Measurements from ENCODE around the gene NDUFS3. TPM values are rescaled to one million over a fixed set of nuclear protein-coding genes. Genes with fewer than 3 reads are reported as not detected.

Gene NDUFS3
- total and polyA plus RNA-seq, 10 of the 15 experiments (the other 5 are each of a cell fraction or from before 2014, with no cell fraction given), result 22.3 to 217 (median 125) TPM

- ChIA-PET SMC1A (ENCODE audit: uncharacterized antibody, unreplicated experiment) (no interaction called here), CTCF (interaction anchor here (0.7 to 1.4 kb wide), 2 partner anchors 18 to 43 kb away, joined by 3 read pairs; no protein-coding TSS in a partner anchor), POLR2A (no interaction called here), RAD21 (ENCODE audit: unreplicated experiment) (no interaction called here)
- Histone ChIP-seq H3K9me3 (replicated peaks; ENCODE audit: control insufficient read depth, insufficient read depth, low read length) (no peaks in the 10 kb centered on the region), H3K27ac (ENCODE audit: control insufficient read depth, insufficient read depth) (no peak overlapping the region), H2AFZ (ENCODE audit: control insufficient read depth, low read depth, low read length) (no peak overlapping the region), H3K4me2 (ENCODE audit: control insufficient read depth, insufficient read depth) (no peak overlapping the region), H3K9ac (ENCODE audit: control insufficient read depth, insufficient read depth, low read length) (no peak overlapping the region), H3K4me3 (no peak overlapping the region), H3K4me1 (ENCODE audit: control insufficient read depth, insufficient read depth, low read length) (no peaks in the 10 kb centered on the region), H3K36me3 (ENCODE audit: control insufficient read depth in 2 of 2, insufficient read depth in 2 of 2, low read length in 1 of 2) (peaks cover 10 to 36% of the 10 kb centered on the region in 2 experiments), H3K79me2 (ENCODE audit: control insufficient read depth, insufficient read depth, low read length) (peaks cover 9% of the 10 kb centered on the region), H4K20me1 (ENCODE audit: control insufficient read depth, insufficient read depth) (0 out of 2 replicates have a peak, but pooled peaks cover 3% of the 10 kb centered on the region), H3K27me3 (replicated peaks in 1 of 2; ENCODE audit: control insufficient read depth in 2 of 2, insufficient read depth in 2 of 2, low read length in 1 of 2) (no peaks in the 10 kb centered on the region)
- in situ Hi-C loops (cut with MboI) (no loop called here), intact Hi-C loops (cut with micrococcal nuclease; ENCODE audit: unreplicated experiment) (no loop called here)
- ATAC-seq (no peak), FAIRE-seq (no peak), DNase-seq (ENCODE audit: low read depth, low spot score) (no peak)
- TF ChIP-seq SIN3A (IDR thresholded peaks at IDR 0.05; ENCODE audit: low read depth, low read length) (no peak), DPF2 (IDR thresholded peaks at IDR 0.05) (no peak), CREB1 (IDR thresholded peaks at IDR 0.05; ENCODE audit: low read depth) (no peak), TBL1XR1 (IDR thresholded peaks at IDR 0.05; ENCODE audit: low read depth, low read length) (no peak), IRF5 (IDR thresholded peaks at IDR 0.05; ENCODE audit: borderline replicate concordance) (no peak), MTA3 (IDR thresholded peaks at IDR 0.05; ENCODE audit: borderline replicate concordance, low read length) (no peak), POLR2A (IDR thresholded peaks at IDR 0.05; ENCODE audit: low read depth, low read length) (no peak), PRDM15 (CRISPR knock-in tag; IDR thresholded peaks at IDR 0.05) (no peak), ESRRA (IDR thresholded peaks at IDR 0.05; ENCODE audit: low read length) (no peak)
- BruUV-seq (replicated peaks), result no TSS peak
- WGBS (ENCODE audit: insufficient coverage, insufficient replicate concordance, low lambda C conversion rate, missing lambda C conversion rate), result 95% methylated on average over 1 of the region's 1 CpG
Measured at GRCh38 chr11:47571895-47572294, 7.0 kb upstream of the NDUFS3 start.
